GM10847 (cell line): ENCODE measurements around the gene HACL1.

ENCODE experiments used
- POLR2A ChIP-seq: IDR thresholded peaks from 2 replicates; pipeline ENCODE4 v1.6.1; 2011; ENCODE audit not compliant: insufficient read length; ENCODE audit errors: extremely low read depth

HACL1 gene

GRCh38 chr3:15557511-15557946 lies 43.8 kb downstream of the HACL1 start:
- TF ChIP-seq POLR2A = no peak

GRCh38 chr3:15556512-15556911 lies 44.9 kb downstream of the HACL1 start:
- no peak for TF ChIP-seq POLR2A

- TF ChIP-seq POLR2A = no peak
These were observed 47.6 kb downstream of the HACL1 start for GRCh38 chr3:15553749-15554148.

GRCh38 chr3:15551902-15552301 lies 49.5 kb downstream of the HACL1 start:
- TF ChIP-seq POLR2A = no peak

- no peak for TF ChIP-seq POLR2A
These were observed 51.5 kb downstream of the HACL1 start for GRCh38 chr3:15549846-15550245.

GRCh38 chr3:15542614-15543013 lies 58.8 kb downstream of the HACL1 start:
- TF ChIP-seq POLR2A = no peak

GRCh38 chr3:15541371-15541770 lies 60.0 kb downstream of the HACL1 start:
- TF ChIP-seq POLR2A = no peak

- no peak for TF ChIP-seq POLR2A
These were observed 62.3 kb downstream of the HACL1 start for GRCh38 chr3:15539066-15539465.

- no peak for TF ChIP-seq POLR2A
These were observed 63.0 kb downstream of the HACL1 start for GRCh38 chr3:15538345-15538744.

- no peak for TF ChIP-seq POLR2A
These were observed 64.5 kb downstream of the HACL1 start for GRCh38 chr3:15536856-15537255.

GRCh38 chr3:15535732-15536131 lies 65.6 kb downstream of the HACL1 start:
- no peak for TF ChIP-seq POLR2A

GRCh38 chr3:15531346-15531745 lies 70.0 kb downstream of the HACL1 start:
- no peak for TF ChIP-seq POLR2A

GRCh38 chr3:15528854-15529537 lies 72.4 kb downstream of the HACL1 start:
- TF ChIP-seq POLR2A = no peak

- TF ChIP-seq POLR2A = no peak
These were observed 74.3 kb downstream of the HACL1 start for GRCh38 chr3:15527031-15527459.

- no peak for TF ChIP-seq POLR2A
These were observed 75.6 kb downstream of the HACL1 start for GRCh38 chr3:15525790-15526189.

- no peak for TF ChIP-seq POLR2A
These were observed 77.5 kb downstream of the HACL1 start for GRCh38 chr3:15523660-15524417.
